Liver (tissue), 9 donors: ENCODE data around the gene ARAP1. TPM values are rescaled to one million over a fixed set of nuclear protein-coding genes. Genes with fewer than 3 reads are reported as not detected.

Experiments
- DNase-seq: peaks from one replicate; pipeline ENCODE4 v3.0.0-alpha.2; 2017; ENCODE audit warnings: low spot score
- H3K27ac ChIP-seq, 2 donors: one replicate each; pipeline ENCODE4 v1.7.0; 2013; ENCODE audit warnings: inconsistent platforms in 2 of 2, low read length in 2 of 2, control low read depth in 1 of 2, low read depth in 1 of 2, mild to moderate bottlenecking in 1 of 2
- H3K27me3 ChIP-seq, 4 donors: one replicate each; pipeline versions ENCODE4 v1.6.1 to v1.7.0; 2013; ENCODE audit warnings: low read length in 3 of 4, inconsistent platforms in 1 of 4, mild to moderate bottlenecking in 1 of 4, moderate library complexity in 1 of 4; ENCODE audit not compliant: control insufficient read depth in 4 of 4, insufficient read depth in 4 of 4
- H3K36me3 ChIP-seq, 4 donors: one replicate each; pipeline versions ENCODE4 v1.6.1 to v1.7.0; 2013; ENCODE audit warnings: low read length in 3 of 4, mild to moderate bottlenecking in 3 of 4, low read depth in 1 of 4, moderate library complexity in 1 of 4; ENCODE audit not compliant: control insufficient read depth in 4 of 4, insufficient read depth in 3 of 4
- H3K4me1 ChIP-seq, 4 donors: one replicate each; pipeline versions ENCODE4 v1.6.1 to v1.7.0; 2013; ENCODE audit warnings: low read length in 3 of 4, mild to moderate bottlenecking in 3 of 4, moderate library complexity in 1 of 4; ENCODE audit not compliant: control insufficient read depth in 4 of 4, insufficient read depth in 4 of 4
- H3K4me3 ChIP-seq, 3 donors: one replicate each; pipeline versions ENCODE4 v1.6.1 to v1.7.0; 2013; ENCODE audit warnings: low read length in 3 of 3, control low read depth in 1 of 3, low read depth in 1 of 3, mild to moderate bottlenecking in 1 of 3
- H3K9ac ChIP-seq, 2 donors: one replicate each; pipeline ENCODE4 v1.7.0; 2013; ENCODE audit warnings: low read length in 2 of 2, mild to moderate bottlenecking in 2 of 2, moderate library complexity in 2 of 2, control low read depth in 1 of 2, low read depth in 1 of 2
- H3K9me3 ChIP-seq, 4 donors: one replicate each; pipeline versions ENCODE4 v1.6.1 to v1.7.0; 2013; ENCODE audit warnings: low read length in 3 of 4; ENCODE audit not compliant: control insufficient read depth in 4 of 4
- EGR1 ChIP-seq, 2 donors: IDR thresholded peaks; 2 replicates each; pipeline ENCODE4 v1.6.1; 2016 to 2018; ENCODE audit warnings: antibody characterized with exemption in 2 of 2, low read depth in 2 of 2
- FOXA1 ChIP-seq: IDR thresholded peaks from 2 replicates; pipeline ENCODE4 v1.6.1; 2016; ENCODE audit warnings: antibody characterized with exemption
- FOXA2 ChIP-seq: IDR thresholded peaks from 2 replicates; pipeline ENCODE4 v1.6.1; 2016; ENCODE audit warnings: antibody characterized with exemption
- GABPA ChIP-seq, 2 donors: IDR thresholded peaks in 1 of 2; conservative IDR thresholded peaks in 1 of 2; 2 replicates each; pipeline ENCODE4 v1.6.1; 2016; ENCODE audit warnings: antibody characterized with exemption in 2 of 2, mild to moderate bottlenecking in 1 of 2, moderate library complexity in 1 of 2
- HNF4A ChIP-seq, 2 donors: conservative IDR thresholded peaks; 2 replicates each; pipeline ENCODE4 v1.6.1; 2016; ENCODE audit warnings: antibody characterized with exemption in 2 of 2, mild to moderate bottlenecking in 2 of 2
- HNF4G ChIP-seq: IDR thresholded peaks from 2 replicates; pipeline ENCODE4 v1.6.1; 2016; ENCODE audit warnings: antibody characterized with exemption
- JUND ChIP-seq, 2 donors: IDR thresholded peaks; 2 replicates each; pipeline ENCODE4 v1.6.1; 2016; ENCODE audit warnings: antibody characterized with exemption in 2 of 2
- NR2F2 ChIP-seq: IDR thresholded peaks from 2 replicates; pipeline ENCODE4 v1.6.1; 2016; ENCODE audit warnings: antibody characterized with exemption
- RAD21 ChIP-seq, 2 donors: IDR thresholded peaks; 2 replicates each; pipeline ENCODE4 v1.6.1; 2016; ENCODE audit warnings: antibody characterized with exemption in 2 of 2, mild to moderate bottlenecking in 2 of 2
- RXRA ChIP-seq, 2 donors: IDR thresholded peaks; 2 replicates each; pipeline ENCODE4 v1.6.1; 2017 to 2018; ENCODE audit warnings: antibody characterized with exemption in 2 of 2, mild to moderate bottlenecking in 1 of 2
- SP1 ChIP-seq: IDR thresholded peaks from 2 replicates; pipeline ENCODE4 v1.6.1; 2018; ENCODE audit warnings: antibody characterized with exemption, mild to moderate bottlenecking
- TAF1 ChIP-seq: conservative IDR thresholded peaks from 2 replicates; pipeline ENCODE4 v1.6.1; 2016; ENCODE audit warnings: antibody characterized with exemption, mild to moderate bottlenecking
- YY1 ChIP-seq: IDR thresholded peaks from 2 replicates; pipeline ENCODE4 v1.6.1; 2016; ENCODE audit warnings: antibody characterized with exemption, mild to moderate bottlenecking
- WGBS: extraction: QIAGEN DNeasy Blood & Tissue Kit; methylation state at CpG from one replicate; pipeline ENCODE4 v1.1.7; 2013; 5-methylcytosine and 5-hydroxymethylcytosine counted together
- polyA plus RNA-seq, 2 donors: library from polyadenylated mRNA; stranded (reverse) in 1 of 2; unstranded in 1 of 2; fragments of 200-250 nt in 1 of 2; fragments of >200 nt in 1 of 2; fragmentation: Nextera tagmentation in 1 of 2; extraction: Ambion mirVana in 1 of 2; gene quantifications; one replicate each; pipeline versions ENCODE4 v1.2.1 to v1.2.3, GENCODE V29; 2013 to 2015
- total RNA-seq, 2 donors: library from RNA; depleted of rRNA; stranded (reverse); fragments of >200 nt; gene quantifications; one replicate each; pipeline ENCODE4 v1.2.3, GENCODE V29; 2014
- TF ChIP-seq, protein P1 (sequence below): IDR thresholded peaks from 2 replicates; pipeline ENCODE4 v1.6.1; 2016; ENCODE audit warnings: antibody characterized with exemption
- TF ChIP-seq, protein P2 (sequence below): IDR thresholded peaks from 2 replicates; pipeline ENCODE4 v1.6.1; 2016; ENCODE audit warnings: antibody characterized with exemption
- TF ChIP-seq, protein P3 (sequence below): IDR thresholded peaks from 2 replicates; pipeline ENCODE4 v1.6.1; 2016; ENCODE audit warnings: antibody characterized with exemption
- TF ChIP-seq, protein P4 (sequence below): fragments of 150-350 bp; IDR thresholded peaks from 2 replicates; pipeline ENCODE4 v1.5.1; 2017; ENCODE audit warnings: improper control_type of control experiment, low read depth, low read length; ENCODE audit not compliant: missing input control
- TF ChIP-seq, protein P5 (sequence below): IDR thresholded peaks from 2 replicates; pipeline ENCODE4 v1.6.1; 2016; ENCODE audit warnings: antibody characterized with exemption, mild to moderate bottlenecking
- donor health status: healthy.
- donor health status: healthy.
- donor health status: healthy.
- donor health status: healthy.
- donor health status: healthy.

Gene ARAP1
- total and polyA plus RNA-seq, 4 donors = 14.4 to 77.8 (median 43.5) TPM

DNA sequence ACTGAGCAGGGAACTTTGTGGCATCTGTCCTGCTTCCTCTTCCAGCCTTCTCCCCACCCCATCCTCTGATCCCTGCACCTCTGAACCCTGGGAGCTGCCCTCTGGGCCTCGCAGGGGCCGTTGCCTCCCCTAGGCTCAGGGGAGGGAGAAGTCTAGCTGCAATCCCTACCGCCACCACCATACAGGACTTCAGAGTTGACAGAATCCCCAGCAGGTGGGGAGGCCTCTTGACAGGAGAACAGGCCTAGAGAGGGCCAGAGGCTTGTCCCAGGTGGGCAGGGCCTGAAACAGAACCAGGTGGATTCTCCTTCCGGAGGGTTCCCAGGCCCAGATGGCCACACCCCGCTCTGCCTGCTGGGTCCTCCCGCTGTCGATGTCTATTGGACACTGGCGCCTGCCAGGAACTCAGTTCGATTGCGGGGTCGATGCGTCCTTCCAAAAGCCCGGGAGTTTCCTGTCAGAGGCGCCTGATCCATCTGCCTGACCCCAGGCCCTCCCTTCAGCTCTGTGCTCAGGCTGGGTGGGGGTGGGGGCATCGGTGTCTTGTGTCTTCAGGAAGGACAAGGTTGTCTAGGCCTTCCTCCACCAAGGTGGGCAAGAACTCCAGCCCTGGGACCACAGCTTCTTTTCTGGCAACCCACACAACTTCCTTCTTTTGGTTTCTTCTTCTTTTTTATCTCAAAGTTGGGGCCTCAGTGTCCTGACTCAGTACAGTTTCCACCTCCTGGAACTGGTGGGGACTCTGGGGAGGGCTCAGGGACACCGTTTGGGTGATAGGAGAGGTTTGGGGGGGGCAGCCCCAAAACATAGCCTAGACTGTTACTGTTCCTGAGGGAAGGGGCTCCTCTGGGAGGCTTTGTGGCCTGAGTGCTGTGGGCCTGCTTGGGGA is 35.3 kb upstream of the ARAP1 start:
- peak; percentile 74 to 92 for TF ChIP-seq HNF4A (conservative IDR thresholded peaks at IDR 0.05)
- TF ChIP-seq FOXA1 = peak; percentile 12
- TF ChIP-seq HNF4G = no peak
- peak; percentile 82 for TF ChIP-seq SP1
- TF ChIP-seq FOXA2 = no peak
- TF ChIP-seq, protein P1, sequence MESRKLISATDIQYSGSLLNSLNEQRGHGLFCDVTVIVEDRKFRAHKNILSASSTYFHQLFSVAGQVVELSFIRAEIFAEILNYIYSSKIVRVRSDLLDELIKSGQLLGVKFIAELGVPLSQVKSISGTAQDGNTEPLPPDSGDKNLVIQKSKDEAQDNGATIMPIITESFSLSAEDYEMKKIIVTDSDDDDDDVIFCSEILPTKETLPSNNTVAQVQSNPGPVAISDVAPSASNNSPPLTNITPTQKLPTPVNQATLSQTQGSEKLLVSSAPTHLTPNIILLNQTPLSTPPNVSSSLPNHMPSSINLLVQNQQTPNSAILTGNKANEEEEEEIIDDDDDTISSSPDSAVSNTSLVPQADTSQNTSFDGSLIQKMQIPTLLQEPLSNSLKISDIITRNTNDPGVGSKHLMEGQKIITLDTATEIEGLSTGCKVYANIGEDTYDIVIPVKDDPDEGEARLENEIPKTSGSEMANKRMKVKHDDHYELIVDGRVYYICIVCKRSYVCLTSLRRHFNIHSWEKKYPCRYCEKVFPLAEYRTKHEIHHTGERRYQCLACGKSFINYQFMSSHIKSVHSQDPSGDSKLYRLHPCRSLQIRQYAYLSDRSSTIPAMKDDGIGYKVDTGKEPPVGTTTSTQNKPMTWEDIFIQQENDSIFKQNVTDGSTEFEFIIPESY = peak; percentile 51
- TF ChIP-seq, protein P2, sequence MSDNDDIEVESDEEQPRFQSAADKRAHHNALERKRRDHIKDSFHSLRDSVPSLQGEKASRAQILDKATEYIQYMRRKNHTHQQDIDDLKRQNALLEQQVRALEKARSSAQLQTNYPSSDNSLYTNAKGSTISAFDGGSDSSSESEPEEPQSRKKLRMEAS = peak; percentile 69
- TF ChIP-seq EGR1 (IDR thresholded peaks at IDR 0.05; ENCODE audit: low read depth in 2 of 2) = peak in 1 of 2 donors; percentile 16
- TF ChIP-seq, protein P3, sequence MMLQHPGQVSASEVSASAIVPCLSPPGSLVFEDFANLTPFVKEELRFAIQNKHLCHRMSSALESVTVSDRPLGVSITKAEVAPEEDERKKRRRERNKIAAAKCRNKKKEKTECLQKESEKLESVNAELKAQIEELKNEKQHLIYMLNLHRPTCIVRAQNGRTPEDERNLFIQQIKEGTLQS = no peak
- no peak for TF ChIP-seq TAF1
- TF ChIP-seq, protein P4, sequence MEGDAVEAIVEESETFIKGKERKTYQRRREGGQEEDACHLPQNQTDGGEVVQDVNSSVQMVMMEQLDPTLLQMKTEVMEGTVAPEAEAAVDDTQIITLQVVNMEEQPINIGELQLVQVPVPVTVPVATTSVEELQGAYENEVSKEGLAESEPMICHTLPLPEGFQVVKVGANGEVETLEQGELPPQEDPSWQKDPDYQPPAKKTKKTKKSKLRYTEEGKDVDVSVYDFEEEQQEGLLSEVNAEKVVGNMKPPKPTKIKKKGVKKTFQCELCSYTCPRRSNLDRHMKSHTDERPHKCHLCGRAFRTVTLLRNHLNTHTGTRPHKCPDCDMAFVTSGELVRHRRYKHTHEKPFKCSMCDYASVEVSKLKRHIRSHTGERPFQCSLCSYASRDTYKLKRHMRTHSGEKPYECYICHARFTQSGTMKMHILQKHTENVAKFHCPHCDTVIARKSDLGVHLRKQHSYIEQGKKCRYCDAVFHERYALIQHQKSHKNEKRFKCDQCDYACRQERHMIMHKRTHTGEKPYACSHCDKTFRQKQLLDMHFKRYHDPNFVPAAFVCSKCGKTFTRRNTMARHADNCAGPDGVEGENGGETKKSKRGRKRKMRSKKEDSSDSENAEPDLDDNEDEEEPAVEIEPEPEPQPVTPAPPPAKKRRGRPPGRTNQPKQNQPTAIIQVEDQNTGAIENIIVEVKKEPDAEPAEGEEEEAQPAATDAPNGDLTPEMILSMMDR = peak; percentile 43
- peak; percentile 78 for TF ChIP-seq NR2F2
- TF ChIP-seq GABPA (IDR thresholded peaks at IDR 0.05 in 1 of 2, conservative IDR thresholded peaks at IDR 0.05 in 1 of 2) = peak in 1 of 2 donors; percentile 70
- TF ChIP-seq JUND (IDR thresholded peaks at IDR 0.05) = peak in 1 of 2 donors; percentile 28
- TF ChIP-seq, protein P5, sequence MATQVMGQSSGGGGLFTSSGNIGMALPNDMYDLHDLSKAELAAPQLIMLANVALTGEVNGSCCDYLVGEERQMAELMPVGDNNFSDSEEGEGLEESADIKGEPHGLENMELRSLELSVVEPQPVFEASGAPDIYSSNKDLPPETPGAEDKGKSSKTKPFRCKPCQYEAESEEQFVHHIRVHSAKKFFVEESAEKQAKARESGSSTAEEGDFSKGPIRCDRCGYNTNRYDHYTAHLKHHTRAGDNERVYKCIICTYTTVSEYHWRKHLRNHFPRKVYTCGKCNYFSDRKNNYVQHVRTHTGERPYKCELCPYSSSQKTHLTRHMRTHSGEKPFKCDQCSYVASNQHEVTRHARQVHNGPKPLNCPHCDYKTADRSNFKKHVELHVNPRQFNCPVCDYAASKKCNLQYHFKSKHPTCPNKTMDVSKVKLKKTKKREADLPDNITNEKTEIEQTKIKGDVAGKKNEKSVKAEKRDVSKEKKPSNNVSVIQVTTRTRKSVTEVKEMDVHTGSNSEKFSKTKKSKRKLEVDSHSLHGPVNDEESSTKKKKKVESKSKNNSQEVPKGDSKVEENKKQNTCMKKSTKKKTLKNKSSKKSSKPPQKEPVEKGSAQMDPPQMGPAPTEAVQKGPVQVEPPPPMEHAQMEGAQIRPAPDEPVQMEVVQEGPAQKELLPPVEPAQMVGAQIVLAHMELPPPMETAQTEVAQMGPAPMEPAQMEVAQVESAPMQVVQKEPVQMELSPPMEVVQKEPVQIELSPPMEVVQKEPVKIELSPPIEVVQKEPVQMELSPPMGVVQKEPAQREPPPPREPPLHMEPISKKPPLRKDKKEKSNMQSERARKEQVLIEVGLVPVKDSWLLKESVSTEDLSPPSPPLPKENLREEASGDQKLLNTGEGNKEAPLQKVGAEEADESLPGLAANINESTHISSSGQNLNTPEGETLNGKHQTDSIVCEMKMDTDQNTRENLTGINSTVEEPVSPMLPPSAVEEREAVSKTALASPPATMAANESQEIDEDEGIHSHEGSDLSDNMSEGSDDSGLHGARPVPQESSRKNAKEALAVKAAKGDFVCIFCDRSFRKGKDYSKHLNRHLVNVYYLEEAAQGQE = peak; percentile 71
- peak; percentile 53 to 73 for TF ChIP-seq RAD21 (IDR thresholded peaks at IDR 0.05)
- TF ChIP-seq YY1 = peak; percentile 66
- peak; percentile 73 to 83 for TF ChIP-seq RXRA (IDR thresholded peaks at IDR 0.05)
- H3K36me3 ChIP-seq = no peaks in the 10 kb centered on the region
- H3K9me3 ChIP-seq = no peaks in the 10 kb centered on the region
- peak overlapping the region; percentile 71 to 82 for H3K27ac ChIP-seq
- 8% methylated on average over 16 of the region's 16 CpGs for WGBS
- peaks cover 14 to 52% (median 40%) of the 10 kb centered on the region in 4 donors for H3K4me1 ChIP-seq
- peak overlapping the region in 1 of 3 donors; percentile 1 for H3K4me3 ChIP-seq
- H3K27me3 ChIP-seq = no peaks in the 10 kb centered on the region
- H3K9ac ChIP-seq = peak overlapping the region; percentile 4 to 45
- peak; percentile 75 for DNase-seq
